ENCODE data around the gene LRFN2.
A peak's percentile ranks its signal among the peaks of the same experiment; 100 is the strongest.

LRFN2 gene

DNA sequence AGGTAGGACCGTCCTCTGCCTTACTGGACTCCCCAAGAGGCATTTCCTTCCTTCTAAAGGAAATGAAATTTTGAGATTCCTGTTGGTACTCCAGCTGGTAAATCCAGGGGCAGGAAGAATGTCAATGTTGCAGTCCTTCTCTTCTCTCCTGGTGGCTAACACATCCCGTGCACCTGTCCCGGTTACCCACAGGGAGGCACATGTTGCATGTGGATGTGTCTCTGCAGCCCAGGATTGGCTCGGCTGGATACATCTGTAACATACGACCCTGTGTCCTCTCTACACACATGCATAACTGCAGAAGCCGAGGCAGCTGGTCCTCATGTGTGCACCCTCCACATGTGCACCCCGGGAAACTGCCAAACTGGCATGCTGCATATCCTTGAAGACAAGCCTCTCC lies 1.3 kb upstream of the LRFN2 start:
- TF ChIP-seq, protein P1, sequence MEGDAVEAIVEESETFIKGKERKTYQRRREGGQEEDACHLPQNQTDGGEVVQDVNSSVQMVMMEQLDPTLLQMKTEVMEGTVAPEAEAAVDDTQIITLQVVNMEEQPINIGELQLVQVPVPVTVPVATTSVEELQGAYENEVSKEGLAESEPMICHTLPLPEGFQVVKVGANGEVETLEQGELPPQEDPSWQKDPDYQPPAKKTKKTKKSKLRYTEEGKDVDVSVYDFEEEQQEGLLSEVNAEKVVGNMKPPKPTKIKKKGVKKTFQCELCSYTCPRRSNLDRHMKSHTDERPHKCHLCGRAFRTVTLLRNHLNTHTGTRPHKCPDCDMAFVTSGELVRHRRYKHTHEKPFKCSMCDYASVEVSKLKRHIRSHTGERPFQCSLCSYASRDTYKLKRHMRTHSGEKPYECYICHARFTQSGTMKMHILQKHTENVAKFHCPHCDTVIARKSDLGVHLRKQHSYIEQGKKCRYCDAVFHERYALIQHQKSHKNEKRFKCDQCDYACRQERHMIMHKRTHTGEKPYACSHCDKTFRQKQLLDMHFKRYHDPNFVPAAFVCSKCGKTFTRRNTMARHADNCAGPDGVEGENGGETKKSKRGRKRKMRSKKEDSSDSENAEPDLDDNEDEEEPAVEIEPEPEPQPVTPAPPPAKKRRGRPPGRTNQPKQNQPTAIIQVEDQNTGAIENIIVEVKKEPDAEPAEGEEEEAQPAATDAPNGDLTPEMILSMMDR (IDR thresholded peaks at IDR 0.05; ENCODE audit: low read depth, low read length), result no peak
- H3K4me3 ChIP-seq (ENCODE audit: low read depth, low read length), result no peak overlapping the region

DNA sequence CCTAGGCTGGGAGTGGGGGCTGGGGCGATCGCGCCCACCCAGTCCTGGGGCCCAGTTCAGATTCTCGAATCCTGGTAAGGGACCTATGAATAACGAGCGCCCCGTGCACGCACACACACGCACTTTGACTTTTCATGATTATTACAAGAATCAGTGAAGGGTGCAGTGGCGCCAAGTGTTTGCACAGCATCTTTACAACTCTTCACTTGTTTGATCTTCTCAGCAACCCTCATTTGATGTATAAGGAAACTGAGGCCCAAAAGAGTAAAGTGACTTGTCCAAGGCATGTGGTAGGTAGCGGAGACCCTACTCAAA lies 863 bp upstream of the LRFN2 start:
- TF ChIP-seq, protein P1 (IDR thresholded peaks at IDR 0.05; ENCODE audit: low read depth, low read length), result 0 out of 2 replicates have a peak, but pooled peaks have one; percentile 2
- peak overlapping the region; percentile 44 for H3K4me3 ChIP-seq (ENCODE audit: low read depth, low read length)

DNA sequence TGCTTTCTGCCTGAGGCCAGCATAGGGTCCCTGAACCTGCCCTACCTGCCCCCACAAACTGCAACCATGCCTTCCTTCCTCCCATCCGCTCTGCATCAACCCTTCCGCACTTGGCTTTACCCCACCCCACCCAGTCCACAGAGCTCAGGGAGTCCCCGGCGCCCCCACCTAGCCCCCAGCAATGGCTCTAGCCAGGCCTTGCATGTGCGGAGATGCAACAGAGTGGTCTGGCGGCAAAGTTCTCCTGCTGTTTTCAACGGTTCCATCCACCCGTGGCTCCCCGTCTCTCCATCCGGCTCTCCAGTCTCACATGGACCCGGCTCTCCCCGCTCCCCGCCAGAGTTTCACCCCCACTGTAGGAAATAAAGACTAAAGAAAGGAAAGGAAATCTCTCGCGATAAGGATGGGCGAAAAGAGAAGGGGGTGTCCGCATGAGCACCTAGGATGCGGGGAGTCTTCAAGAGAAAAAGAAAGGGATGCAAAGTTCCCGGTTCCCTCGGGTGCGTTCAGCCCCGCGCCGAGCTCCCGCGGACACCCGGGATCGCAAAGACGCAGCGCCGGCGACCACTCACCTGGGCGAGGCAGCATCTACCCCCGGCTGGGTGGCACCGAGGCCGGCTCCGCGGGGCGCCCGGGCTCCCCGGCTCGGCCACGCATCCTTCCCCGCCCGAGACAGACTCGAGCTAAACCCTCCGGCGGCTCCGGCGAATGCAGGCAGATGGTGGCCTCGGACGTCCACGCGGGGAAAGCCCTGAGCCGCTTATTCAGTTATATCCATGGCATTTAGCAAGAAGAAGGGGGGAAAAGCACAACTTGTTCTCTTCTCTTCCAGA lies 579 bp downstream of the LRFN2 start:
- TF ChIP-seq, protein P1 (IDR thresholded peaks at IDR 0.05; ENCODE audit: low read depth, low read length), result no peak
- peak overlapping the region; percentile 44 for H3K4me3 ChIP-seq (ENCODE audit: low read depth, low read length)

DNA sequence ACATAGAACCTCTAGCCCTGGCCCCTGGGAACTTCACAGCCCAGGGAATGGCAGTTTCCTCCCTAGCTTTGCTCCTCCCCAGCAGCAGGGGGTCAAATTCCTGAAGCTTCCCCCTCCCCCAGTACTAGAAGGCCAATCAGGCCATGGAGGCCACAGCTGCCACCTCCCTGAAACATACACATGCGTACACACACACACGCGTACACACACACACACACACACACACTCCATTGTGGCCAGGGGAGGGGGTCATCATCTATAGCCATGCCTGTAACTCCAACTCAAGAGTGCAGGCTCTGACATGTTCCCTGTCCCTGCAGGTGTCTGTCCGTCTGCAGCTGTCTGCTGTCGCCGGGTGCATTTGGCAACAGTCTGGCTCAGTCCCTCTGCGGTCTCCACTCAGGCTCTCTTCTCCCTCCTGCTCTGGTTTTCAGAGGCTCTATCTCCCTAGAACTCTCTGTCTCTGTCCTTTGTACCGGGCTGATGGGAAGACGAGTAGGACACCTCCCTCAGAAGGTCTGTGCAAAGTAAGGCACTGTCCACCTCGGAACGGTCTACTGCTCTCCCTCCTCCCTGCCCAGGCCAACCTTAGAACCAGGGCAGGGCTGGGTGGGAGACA lies 1.4 kb downstream of the LRFN2 start:
- TF ChIP-seq, protein P1 (IDR thresholded peaks at IDR 0.05; ENCODE audit: low read depth, low read length), result no peak
- no peak overlapping the region for H3K4me3 ChIP-seq (ENCODE audit: low read depth, low read length)

DNA sequence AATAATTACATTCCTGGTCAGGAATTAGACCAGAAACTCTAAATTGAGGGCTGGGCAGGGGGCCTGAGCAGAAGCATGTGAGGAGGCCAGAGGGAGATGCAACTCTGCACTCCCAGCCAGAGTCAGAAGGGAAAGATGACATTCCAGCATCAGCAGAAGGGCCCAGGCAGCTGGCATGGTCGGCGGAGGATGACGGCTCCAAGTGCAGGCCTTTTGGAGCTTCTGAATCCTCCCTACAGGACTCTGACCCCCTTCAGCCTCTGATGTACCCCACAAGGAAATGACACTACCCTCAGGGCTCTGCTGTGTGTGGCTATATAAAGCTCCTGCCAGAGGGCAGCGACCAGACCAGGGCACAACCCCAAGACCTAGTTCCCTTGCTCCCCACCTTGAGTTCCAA lies 1.9 kb downstream of the LRFN2 start:
- TF ChIP-seq, protein P1 (IDR thresholded peaks at IDR 0.05; ENCODE audit: low read depth, low read length), result no peak
- no peak overlapping the region for H3K4me3 ChIP-seq (ENCODE audit: low read depth, low read length)

DNA sequence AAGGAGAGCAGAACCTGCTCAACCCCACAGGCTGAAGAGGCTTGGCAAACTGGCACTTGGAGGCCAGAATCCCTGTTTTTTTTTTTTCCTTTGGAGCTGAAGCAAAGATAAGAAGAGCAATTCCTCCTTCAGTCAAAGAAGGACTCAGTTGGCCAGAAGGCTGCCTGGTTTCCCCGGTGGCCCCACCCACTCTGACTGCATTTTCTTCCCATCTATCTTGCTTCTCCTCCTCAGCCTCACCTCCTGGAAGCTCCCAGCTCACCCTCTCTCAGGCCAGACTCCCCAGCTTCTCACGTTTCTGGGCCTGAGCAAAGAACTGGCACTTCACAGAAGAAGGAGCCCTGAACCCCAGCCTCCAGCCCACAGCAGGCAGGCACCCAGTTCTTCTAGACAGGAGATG lies 2.4 kb downstream of the LRFN2 start:
- TF ChIP-seq, protein P1 (IDR thresholded peaks at IDR 0.05; ENCODE audit: low read depth, low read length), result no peak
- H3K4me3 ChIP-seq (ENCODE audit: low read depth, low read length), result no peak overlapping the region

DNA sequence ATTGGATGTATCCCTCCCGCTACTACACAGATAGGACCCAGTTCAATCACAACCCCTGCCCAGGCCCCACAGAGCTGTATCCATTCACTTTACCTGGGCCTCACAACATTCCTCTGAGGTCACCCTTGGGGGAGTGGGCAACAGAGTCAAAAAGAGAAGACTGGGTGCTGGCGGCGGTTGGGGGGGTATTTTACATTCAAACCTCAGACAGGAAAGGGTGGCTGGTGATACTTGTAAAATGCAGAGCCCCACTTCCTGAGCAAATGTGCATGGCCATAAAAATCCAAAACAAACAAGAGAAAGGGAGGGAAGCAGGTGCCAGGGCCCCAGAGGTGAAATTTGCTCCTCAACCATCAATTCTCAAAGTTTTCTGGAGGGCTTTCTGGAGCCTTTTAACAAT lies 3.5 kb downstream of the LRFN2 start:
- no peak overlapping the region for H3K4me3 ChIP-seq (ENCODE audit: low read depth, low read length)
- TF ChIP-seq, protein P1 (IDR thresholded peaks at IDR 0.05; ENCODE audit: low read depth, low read length), result no peak

Data from WI38 (cell line).